Left cardiac atrium (tissue), 4 donors: ENCODE data around the gene DNAH6. TPM values are rescaled to one million over a fixed set of nuclear protein-coding genes. Genes with fewer than 3 reads are reported as not detected.

ENCODE experiments used
- ATAC-seq, 2 donors: fragments of 200-7000 bp; cut with Tn5 transposase; one replicate each; pipeline ENCODE4 v1.9.1; 2020; ENCODE audit warnings: mild to moderate bottlenecking in 2 of 2, moderate library complexity in 2 of 2
- DNase-seq: peaks from one replicate; pipeline ENCODE4 v3.0.0-alpha.2; 2020
- intact Hi-C, 2 donors: fragments of 100-400 bp; cut with DNase I; formaldehyde crosslinking; loops; one replicate each; pipeline versions ENCODE4 v1.14.1 to v1.15.1; 2022 to 2023
- total RNA-seq, 2 donors: library from RNA; stranded (reverse); fragmentation: NEBNext Ultra II Directional; extraction: Animal tissue kit (Norgen Biotek cat#: 25700); gene quantifications; one replicate each; pipeline ENCODE4 v1.2.1, GENCODE V29; 2021
- donor health status: DM: no; HTN: yes; CAD: no.
- donor health status: DM: no; HTN: yes; CAD: no; lungs with severe emphysema.
- donor health status: DM: yes; HTN: yes; CAD: no.
- donor health status: Dilated cardiomyopathy.

Gene DNAH6
- total RNA-seq, 2 donors from 2014 or later = 0.16 to 0.38 TPM

- ATAC-seq = no peak
- DNase-seq = no peak
- intact Hi-C loops = no loop called here
Observed at GRCh38 chr2:84778911-84779690, 262.8 kb downstream of the DNAH6 start.

GRCh38 chr2:84779781-84780180 is 263.5 kb downstream of the DNAH6 start:
- intact Hi-C loops = no loop called here
- no peak for DNase-seq
- no peak for ATAC-seq

GRCh38 chr2:84781942-84782716 is 265.8 kb downstream of the DNAH6 start:
- intact Hi-C loops = no loop called here
- DNase-seq = no peak

GRCh38 chr2:84782717-84783442 is 266.6 kb downstream of the DNAH6 start:
- peak; percentile 36 to 67 for ATAC-seq

More at GRCh38 chr2:84781942-84782716, 265.8 kb downstream of the DNAH6 start:
- ATAC-seq = peak; percentile 63 to 75

GRCh38 chr2:84785950-84786349 is 269.7 kb downstream of the DNAH6 start:
- intact Hi-C loops = no loop called here
- ATAC-seq (no peak), DNase-seq (no peak)

More at GRCh38 chr2:84782717-84783442, 266.6 kb downstream of the DNAH6 start:
- intact Hi-C loops = no loop called here
- no peak for DNase-seq

- no peak for DNase-seq
- ATAC-seq = no peak
- intact Hi-C loops = no loop called here
Observed at GRCh38 chr2:84786601-84787000, 270.3 kb downstream of the DNAH6 start.

- no peak for ATAC-seq
- intact Hi-C loops = no loop called here
Observed at GRCh38 chr2:84788027-84788426, 271.7 kb downstream of the DNAH6 start.

GRCh38 chr2:84788498-84788897 is 272.2 kb downstream of the DNAH6 start:
- ATAC-seq = peak in 1 of 2 donors; percentile 65
- DNase-seq = no peak
- intact Hi-C loops = no loop called here

More at GRCh38 chr2:84788027-84788426, 271.7 kb downstream of the DNAH6 start:
- no peak for DNase-seq

- ATAC-seq (no peak), DNase-seq (no peak)
- intact Hi-C loops = no loop called here
Observed at GRCh38 chr2:84792856-84793522, 276.7 kb downstream of the DNAH6 start.

GRCh38 chr2:84793641-84794040 is 277.3 kb downstream of the DNAH6 start:
- DNase-seq (no peak), ATAC-seq (no peak)
- intact Hi-C loops = no loop called here

GRCh38 chr2:84796798-84797197 is 280.5 kb downstream of the DNAH6 start:
- intact Hi-C loops = no loop called here

GRCh38 chr2:84797271-84797670 is 281.0 kb downstream of the DNAH6 start:
- no peak for DNase-seq
- intact Hi-C loops = no loop called here
- no peak for ATAC-seq

More at GRCh38 chr2:84796798-84797197, 280.5 kb downstream of the DNAH6 start:
- DNase-seq (no peak), ATAC-seq (no peak)

GRCh38 chr2:84799772-84800171 is 283.5 kb downstream of the DNAH6 start:
- ATAC-seq = no peak
- intact Hi-C loops = no loop called here
- DNase-seq = no peak

GRCh38 chr2:84800194-84800805 is 284.0 kb downstream of the DNAH6 start:
- intact Hi-C loops = no loop called here
- no peak for DNase-seq
- ATAC-seq = no peak

- ATAC-seq = no peak
- DNase-seq = no peak
- intact Hi-C loops = no loop called here
Observed at GRCh38 chr2:84801811-84802210, 285.5 kb downstream of the DNAH6 start.

- ATAC-seq (no peak), DNase-seq (no peak)
- intact Hi-C loops = no loop called here
Observed at GRCh38 chr2:84805250-84805958, 289.1 kb downstream of the DNAH6 start.

- no peak for DNase-seq
- ATAC-seq = peak in 1 of 2 donors; percentile 70
- intact Hi-C loops = no loop called here
Observed at GRCh38 chr2:84807063-84807485, 290.8 kb downstream of the DNAH6 start.

- intact Hi-C loops = no loop called here
- no peak for DNase-seq
- no peak for ATAC-seq
Observed at GRCh38 chr2:84808279-84808678, 292.0 kb downstream of the DNAH6 start.
